HepG2 (cell line): ENCODE results near the gene PACS2. TPM values are rescaled to one million over a fixed set of nuclear protein-coding genes. Genes with fewer than 3 reads are reported as not detected.
A peak's percentile ranks its signal among the peaks of the same experiment; 100 is the strongest.

Experiments used
- BORCS8-MEF2B ChIP-seq: sonication (generic); formaldehyde crosslinking; IDR thresholded peaks from 2 replicates; pipeline ENCODE4 v1.8.0; 2022; ENCODE audit warnings: mild to moderate bottlenecking, missing genetic modification reagents
- CCDC6 ChIP-seq: sonication (generic); formaldehyde crosslinking; IDR thresholded peaks from 2 replicates; pipeline ENCODE4 v1.8.1; 2022; ENCODE audit warnings: mild to moderate bottlenecking, missing genetic modification reagents, moderate library complexity
- FOXM1 ChIP-seq: sonication (generic); formaldehyde crosslinking; IDR thresholded peaks from 2 replicates; pipeline ENCODE4 v1.5.0; 2020; ENCODE audit warnings: missing genetic modification reagents
- GTF2F1 ChIP-seq: fragments of 150-350 bp; IDR thresholded peaks from 2 replicates; pipeline ENCODE4 v1.6.1; 2014; ENCODE audit warnings: low read length
- MAZ ChIP-seq, 2 experiments: sonication (generic) in 1 of 2; formaldehyde crosslinking in 1 of 2; IDR thresholded peaks; 2 replicates each; pipeline versions ENCODE4 v1.5.0 to v1.6.1; 2012 to 2020; ENCODE audit warnings: low read depth in 2 of 2, mild to moderate bottlenecking in 2 of 2, borderline replicate concordance in 1 of 2, improper control_type of control experiment in 1 of 2, low read length in 1 of 2, missing genetic modification reagents in 1 of 2, moderate library complexity in 1 of 2
- NR2F6 ChIP-seq, 2 experiments: IDR thresholded peaks; 2 replicates each; pipeline ENCODE4 v1.6.1; 2016; ENCODE audit warnings: antibody characterized with exemption in 1 of 2, mild to moderate bottlenecking in 1 of 2
- NR3C1 ChIP-seq: sonication (generic); formaldehyde crosslinking; IDR thresholded peaks from 2 replicates; pipeline ENCODE4 v1.4.0; 2020; ENCODE audit warnings: missing genetic modification reagents
- PATZ1 ChIP-seq: sonication (generic); formaldehyde crosslinking; IDR thresholded peaks from 2 replicates; pipeline ENCODE4 v1.4.0; 2020; ENCODE audit warnings: missing genetic modification reagents
- PBX3 ChIP-seq: sonication (generic); formaldehyde crosslinking; IDR thresholded peaks from 2 replicates; pipeline ENCODE4 v1.8.1; 2023; ENCODE audit warnings: missing genetic modification reagents, inconsistent platforms, borderline replicate concordance
- POLR2AphosphoS5 ChIP-seq: IDR thresholded peaks from 2 replicates; pipeline ENCODE4 v1.6.1; 2012; ENCODE audit warnings: low read depth, low read length
- RARA ChIP-seq: IDR thresholded peaks from 2 replicates; pipeline ENCODE4 v1.6.1; 2016; ENCODE audit warnings: missing genetic modification reagents, missing compliant biosample characterization
- RBAK ChIP-seq: sonication (generic); formaldehyde crosslinking; IDR thresholded peaks from 2 replicates; pipeline ENCODE4 v1.5.1; 2020; ENCODE audit warnings: mild to moderate bottlenecking, missing genetic modification reagents
- RBM22 ChIP-seq: fragments of 200-400 bp; formaldehyde crosslinking; optimal IDR thresholded peaks from 2 replicates; pipeline ENCODE3; 2017; ENCODE audit warnings: mild to moderate bottlenecking, low read length, moderate library complexity
- SALL1 ChIP-seq: sonication (generic); formaldehyde crosslinking; IDR thresholded peaks from 2 replicates; pipeline ENCODE4 v1.8.0; 2022; ENCODE audit warnings: mild to moderate bottlenecking, missing genetic modification reagents
- SAP130 ChIP-seq: IDR thresholded peaks from 2 replicates; pipeline ENCODE4 v1.6.1; 2016; ENCODE audit warnings: low read depth
- SMC3 ChIP-seq: IDR thresholded peaks from 2 replicates; pipeline ENCODE4 v1.6.1; 2011; ENCODE audit warnings: low read length, improper control_type of control experiment
- TARDBP ChIP-seq: sonication (generic); formaldehyde crosslinking; IDR thresholded peaks from 2 replicates; pipeline ENCODE4 v1.8.0; 2022; ENCODE audit warnings: mild to moderate bottlenecking, missing genetic modification reagents
- THAP11 ChIP-seq: IDR thresholded peaks from 2 replicates; pipeline ENCODE4 v1.6.1; 2016; ENCODE audit warnings: missing biosample characterization, missing genetic modification reagents
- XRCC5 ChIP-seq: fragments of 200-400 bp; formaldehyde crosslinking; optimal IDR thresholded peaks from 2 replicates; pipeline ENCODE3; 2017; ENCODE audit warnings: mild to moderate bottlenecking, low read length
- ZBTB33 ChIP-seq: sonication (generic); formaldehyde crosslinking; IDR thresholded peaks from 2 replicates; pipeline ENCODE4 v1.4.0; 2020; ENCODE audit warnings: missing genetic modification reagents
- ZC3H13 ChIP-seq: sonication (generic); formaldehyde crosslinking; IDR thresholded peaks from 2 replicates; pipeline ENCODE4 v1.8.1; 2023; ENCODE audit warnings: mild to moderate bottlenecking, missing genetic modification reagents, moderate library complexity
- ZFY ChIP-seq: sonication (generic); formaldehyde crosslinking; IDR thresholded peaks from 2 replicates; pipeline ENCODE4 v1.4.0; 2020; ENCODE audit warnings: missing genetic modification reagents
- ZNF138 ChIP-seq: sonication (generic); formaldehyde crosslinking; IDR thresholded peaks from 2 replicates; pipeline ENCODE4 v1.5.0; 2020; ENCODE audit warnings: mild to moderate bottlenecking, low read depth, missing genetic modification reagents
- ZNF3 ChIP-seq: IDR thresholded peaks from 2 replicates; pipeline ENCODE4 v1.7.0; 2017; ENCODE audit warnings: inconsistent platforms
- polyA plus RNA-seq, 8 experiments: library from polyadenylated mRNA; depleted of rRNA in 3 of 8; stranded (reverse) in 7 of 8; unstranded in 1 of 8; fragments of >200 nt; fragmentation: Illumina TruSeq in 4 of 8; extraction: Trizol in 4 of 8; gene quantifications; 2 replicates each; pipeline versions ENCODE4 v1.2.1 to v1.2.3, GENCODE V29; 2011 to 2016; ENCODE audit warnings: low read depth in 4 of 8, missing spikeins in 1 of 8, mixed read lengths in 1 of 8; ENCODE audit not compliant: insufficient read depth in 1 of 8
- total RNA-seq, 5 experiments: library from RNA; depleted of rRNA; stranded (reverse); fragments of >200 nt; fragmentation: Illumina TruSeq; extraction: Trizol; gene quantifications; 2 replicates each; pipeline ENCODE4 v1.2.3, GENCODE V29; 2016; ENCODE audit warnings: low read depth in 1 of 5

Gene PACS2
- total and polyA plus RNA-seq, 2 of the 13 experiments (the other 11 are each of a cell fraction or from before 2014, with no cell fraction given) = 23.6 to 27.6 TPM

GRCh38 chr14:105351920-105352851 lies 37.6 kb downstream of the PACS2 start (continued):
- TF ChIP-seq ZBTB33 (CRISPR knock-in tag) = no peak
- 0 out of 2 replicates have a peak, but pooled peaks have one; percentile 28 for TF ChIP-seq THAP11 (CRISPR knock-in tag)
- TF ChIP-seq PBX3 (CRISPR knock-in tag) = no peak
- peak; percentile 93 for TF ChIP-seq XRCC5
- no peak for TF ChIP-seq NR3C1
- TF ChIP-seq BORCS8-MEF2B (CRISPR knock-in tag) = no peak
- no peak for TF ChIP-seq ZFY (CRISPR knock-in tag)
- peak; percentile 51; the same call in 1 of the 2 replicates for TF ChIP-seq PATZ1 (CRISPR knock-in tag)
- no peak for TF ChIP-seq RBM22
- no peak for TF ChIP-seq ZNF138 (CRISPR knock-in tag)
- TF ChIP-seq RARA (CRISPR knock-in tag) = 0 out of 2 replicates have a peak, but pooled peaks have one; percentile 17
- TF ChIP-seq SALL1 (CRISPR knock-in tag) = peak; percentile 52; the same call in 1 of the 2 replicates
- TF ChIP-seq TARDBP (CRISPR knock-in tag) = peak; percentile 58; the same call in 1 of the 2 replicates
- TF ChIP-seq FOXM1 (CRISPR knock-in tag) = no peak
- no peak for TF ChIP-seq GTF2F1
- peak; percentile 29; the same call in 1 of the 2 replicates for TF ChIP-seq SAP130 (CRISPR knock-in tag)
- TF ChIP-seq SMC3 = peak; percentile 95
- TF ChIP-seq ZNF3 (CRISPR knock-in tag) = no peak
- no peak for TF ChIP-seq POLR2AphosphoS5
- TF ChIP-seq MAZ (IDR thresholded peaks at IDR 0.05; ENCODE audit: borderline replicate concordance, low read depth, low read length) = no peak
- TF ChIP-seq MAZ (CRISPR knock-in tag; IDR thresholded peaks at IDR 0.05; ENCODE audit: low read depth) = 0 out of 2 replicates have a peak, but pooled peaks have one; percentile 50
- no peak for TF ChIP-seq RBAK (CRISPR knock-in tag)
- TF ChIP-seq NR2F6 (IDR thresholded peaks at IDR 0.05) = peak; percentile 33; the same call in 1 of the 2 replicates
- TF ChIP-seq NR2F6 (CRISPR knock-in tag; IDR thresholded peaks at IDR 0.05) = peak; percentile 59; the same call in 1 of the 2 replicates
- no peak for TF ChIP-seq ZC3H13 (CRISPR knock-in tag)
- TF ChIP-seq CCDC6 (CRISPR knock-in tag) = 0 out of 2 replicates have a peak, but pooled peaks have one; percentile 34
